Neural cell (in vitro differentiated cells): ENCODE measurements around the gene AIFM1.

Source experiments
- EP300 ChIP-seq: fragments of 450-650 bp; conservative IDR thresholded peaks from 2 replicates; pipeline ENCODE4 v1.6.1; 2014; ENCODE audit warnings: antibody characterized with exemption, mild to moderate bottlenecking, moderate library complexity; ENCODE audit not compliant: poor library complexity, severe bottlenecking
- MXI1 ChIP-seq: fragments of 450-650 bp; conservative IDR thresholded peaks from 2 replicates; pipeline ENCODE4 v1.6.1; 2014; ENCODE audit warnings: antibody characterized with exemption, mild to moderate bottlenecking; ENCODE audit not compliant: poor library complexity, severe bottlenecking
- REST ChIP-seq: IDR thresholded peaks from 2 replicates; pipeline ENCODE4 v1.6.1; 2012; ENCODE audit warnings: borderline replicate concordance
- TF ChIP-seq, protein P1 (sequence below): fragments of 450-650 bp; IDR thresholded peaks from 2 replicates; pipeline ENCODE4 v1.5.1; 2014; ENCODE audit warnings: antibody characterized with exemption, mild to moderate bottlenecking, moderate library complexity; ENCODE audit not compliant: poor library complexity, severe bottlenecking

DNA sequence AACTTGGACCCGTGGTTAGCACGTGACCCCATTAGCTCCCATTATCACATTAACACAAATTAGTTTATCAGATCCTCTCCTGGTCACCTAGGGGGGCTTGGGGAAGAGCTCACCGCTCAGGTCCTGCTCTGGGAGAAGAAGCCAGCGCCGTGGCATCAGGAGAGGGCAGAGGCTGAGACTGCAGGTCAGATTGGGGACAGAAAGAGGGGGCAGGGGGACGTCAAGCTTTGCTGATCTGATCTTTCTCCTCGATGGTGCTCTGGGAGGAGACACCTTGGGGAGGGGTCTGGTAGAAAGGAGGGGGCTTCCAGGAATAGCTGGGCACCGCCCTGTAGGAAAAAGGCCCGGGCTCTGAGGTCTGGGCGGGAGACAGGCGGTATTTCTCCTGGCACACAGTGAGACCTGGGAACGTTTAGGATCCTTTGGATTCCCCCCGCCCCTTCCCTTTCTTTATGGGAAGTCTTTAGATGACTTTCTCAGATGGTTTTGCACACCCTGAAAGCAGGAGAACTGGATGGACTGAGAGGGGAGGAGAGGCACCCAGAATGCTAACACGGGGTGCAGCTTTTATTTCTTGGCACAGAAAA, 46.2 kb downstream of the AIFM1 start:
- no peak for TF ChIP-seq REST
- TF ChIP-seq, protein P1, sequence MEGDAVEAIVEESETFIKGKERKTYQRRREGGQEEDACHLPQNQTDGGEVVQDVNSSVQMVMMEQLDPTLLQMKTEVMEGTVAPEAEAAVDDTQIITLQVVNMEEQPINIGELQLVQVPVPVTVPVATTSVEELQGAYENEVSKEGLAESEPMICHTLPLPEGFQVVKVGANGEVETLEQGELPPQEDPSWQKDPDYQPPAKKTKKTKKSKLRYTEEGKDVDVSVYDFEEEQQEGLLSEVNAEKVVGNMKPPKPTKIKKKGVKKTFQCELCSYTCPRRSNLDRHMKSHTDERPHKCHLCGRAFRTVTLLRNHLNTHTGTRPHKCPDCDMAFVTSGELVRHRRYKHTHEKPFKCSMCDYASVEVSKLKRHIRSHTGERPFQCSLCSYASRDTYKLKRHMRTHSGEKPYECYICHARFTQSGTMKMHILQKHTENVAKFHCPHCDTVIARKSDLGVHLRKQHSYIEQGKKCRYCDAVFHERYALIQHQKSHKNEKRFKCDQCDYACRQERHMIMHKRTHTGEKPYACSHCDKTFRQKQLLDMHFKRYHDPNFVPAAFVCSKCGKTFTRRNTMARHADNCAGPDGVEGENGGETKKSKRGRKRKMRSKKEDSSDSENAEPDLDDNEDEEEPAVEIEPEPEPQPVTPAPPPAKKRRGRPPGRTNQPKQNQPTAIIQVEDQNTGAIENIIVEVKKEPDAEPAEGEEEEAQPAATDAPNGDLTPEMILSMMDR: no peak
- no peak for TF ChIP-seq EP300
- no peak for TF ChIP-seq MXI1
